HFFc6 (cell line): Measurements from ENCODE around the gene ARTN. TPM values are rescaled to one million over a fixed set of nuclear protein-coding genes. Genes with fewer than 3 reads are reported as not detected.
A peak's percentile ranks its signal among the peaks of the same experiment; 100 is the strongest.

ENCODE experiments used
- DNase-seq: peaks from one replicate; pipeline ENCODE4 v3.0.0-alpha.2; 2018
- H3K27ac Mint-ChIP-seq: 2 replicates; pipeline ENCODE4 v1.8.0; 2020; ENCODE audit warnings: mild to moderate bottlenecking, mixed read lengths
- H3K27me3 Mint-ChIP-seq: 2 replicates; pipeline ENCODE4 v1.8.0; 2021; ENCODE audit warnings: mild to moderate bottlenecking, moderate library complexity, mixed read lengths; ENCODE audit not compliant: insufficient read depth
- H3K36me3 Mint-ChIP-seq: 2 replicates; pipeline ENCODE4 v1.8.0; 2021; ENCODE audit warnings: low read depth, mixed read lengths
- H3K4me1 Mint-ChIP-seq: 2 replicates; pipeline ENCODE4 v1.8.0; 2020; ENCODE audit warnings: low read depth, mixed read lengths
- H3K4me3 Mint-ChIP-seq: 2 replicates; pipeline ENCODE4 v1.8.0; 2020; ENCODE audit warnings: mild to moderate bottlenecking, moderate library complexity, mixed read lengths
- H3K9me3 Mint-ChIP-seq: 2 replicates; pipeline ENCODE4 v1.8.0; 2020; ENCODE audit warnings: mild to moderate bottlenecking, mixed read lengths
- CTCF ChIP-seq: fragments of 200-600 bp; sonication (generic); IDR thresholded peaks from 2 replicates; pipeline ENCODE4 v1.5.0; 2021; ENCODE audit warnings: antibody characterized with exemption, mild to moderate bottlenecking
- total RNA-seq, 6 experiments: library from RNA; stranded (reverse); fragmentation: NEBNext Ultra II Directional; extraction: Animal tissue kit (Norgen Biotek cat#: 25700); gene quantifications; 2 replicates in 1 of 6; 3 replicates in 5 of 6; pipeline ENCODE4 v1.2.3, GENCODE V29; 2021

Gene ARTN
- total RNA-seq, 6 experiments from 2014 or later, result 0.14 to 0.61 (median 0.37) TPM

- Mint-ChIP-seq H3K4me3 (peak within 1 kb of the TSS; percentile 92), H3K9me3 (no peaks in the 10 kb centered on the region), H3K27me3 (no peaks in the 10 kb centered on the region), H3K27ac (peak within 1 kb of the TSS; percentile 93), H3K4me1 (peaks cover 48% of the 10 kb centered on the region), H3K36me3 (peaks cover 13% of the 10 kb centered on the region)
- peak; percentile 92 for DNase-seq
- peak; percentile 86 for TF ChIP-seq CTCF
Measured at GRCh38 chr1:43946236-43947060, 12.8 kb downstream of the ARTN start, which contains the start of gene IPO13. Gene IPO13 (plus strand): TSS chr1:43946950. CDS start chr1:43947601, 651 bp downstream.

DNA sequence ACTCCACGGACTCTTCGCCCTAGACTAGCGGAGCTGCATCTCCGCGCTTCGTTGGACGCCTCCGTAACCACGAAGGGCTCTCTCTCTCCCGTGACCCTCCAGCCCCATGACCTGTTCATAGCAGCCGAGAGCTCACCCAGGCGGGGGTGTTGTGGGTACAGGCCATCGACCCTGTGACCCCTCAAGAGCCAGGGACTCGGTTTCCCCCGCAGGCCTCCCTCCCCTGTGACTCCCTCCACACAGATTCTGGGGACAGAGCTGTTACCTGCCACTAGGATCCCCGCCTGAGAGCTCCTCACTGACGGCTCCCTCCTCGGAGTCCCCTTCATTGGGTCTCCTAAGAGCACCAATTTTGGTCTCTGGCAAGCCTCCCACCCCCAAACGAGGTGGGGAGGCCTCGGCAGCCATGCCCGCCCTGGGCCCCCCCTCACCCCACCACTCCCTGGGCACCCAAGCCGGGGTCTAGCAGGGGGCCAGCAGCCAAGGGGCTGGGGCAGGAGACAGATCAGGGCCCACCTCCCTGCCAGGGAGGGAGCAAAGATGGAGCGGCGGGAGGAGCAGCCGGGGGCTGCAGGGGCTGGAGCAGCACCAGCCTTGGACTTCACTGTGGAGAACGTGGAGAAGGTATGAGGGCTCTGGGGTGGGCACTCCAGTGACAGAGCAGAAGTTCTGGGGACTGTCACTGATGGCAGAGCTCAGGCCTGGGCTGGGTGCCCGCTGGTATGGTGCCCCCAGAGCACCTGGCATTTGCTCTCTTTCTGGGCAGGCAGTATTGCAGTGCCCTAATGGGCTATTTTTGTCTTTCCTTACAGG, 13.7 kb downstream of the ARTN start:
- no peak for TF ChIP-seq CTCF
- no peaks in the 10 kb centered on the region for H3K9me3 Mint-ChIP-seq
- H3K4me1 Mint-ChIP-seq, result peaks cover 55% of the 10 kb centered on the region
- peak overlapping the region; percentile 93 for H3K27ac Mint-ChIP-seq
- peaks cover 18% of the 10 kb centered on the region for H3K36me3 Mint-ChIP-seq
- no peak for DNase-seq
- peak overlapping the region; percentile 92 for H3K4me3 Mint-ChIP-seq
- no peaks in the 10 kb centered on the region for H3K27me3 Mint-ChIP-seq

DNA sequence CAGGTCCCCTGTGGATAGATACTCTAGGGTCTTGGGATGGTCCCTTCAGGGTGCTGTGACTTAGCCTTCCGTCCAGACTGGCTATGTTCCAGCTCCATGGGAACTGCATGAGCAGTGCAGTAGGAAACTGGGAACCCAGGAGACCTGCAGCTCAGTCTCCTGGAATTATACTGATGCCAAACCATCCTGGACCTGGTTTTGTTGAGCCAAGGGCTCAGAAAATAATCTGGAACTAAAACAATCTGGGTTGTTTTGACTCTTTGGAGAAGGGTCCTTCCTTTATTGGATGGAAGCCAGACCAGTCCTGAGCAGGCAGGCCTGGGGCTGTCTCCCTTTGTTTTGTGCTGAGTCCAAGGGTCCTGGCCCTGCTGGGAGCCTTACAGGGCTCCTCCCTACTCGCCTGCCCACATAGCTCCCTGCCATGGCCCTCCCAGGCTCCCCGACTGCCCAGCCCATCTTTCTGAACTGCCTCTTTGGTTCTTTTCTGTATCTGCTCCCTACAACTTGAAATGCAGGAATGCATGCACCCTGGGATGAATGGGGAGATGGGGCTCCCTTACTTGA, 14.4 kb downstream of the ARTN start:
- DNase-seq, result no peak
- Mint-ChIP-seq H3K27me3 (no peaks in the 10 kb centered on the region), H3K4me1 (peaks cover 55% of the 10 kb centered on the region), H3K4me3 (peak overlapping the region; percentile 92), H3K36me3 (peaks cover 18% of the 10 kb centered on the region), H3K27ac (peak overlapping the region; percentile 93), H3K9me3 (no peaks in the 10 kb centered on the region)
- no peak for TF ChIP-seq CTCF

DNA sequence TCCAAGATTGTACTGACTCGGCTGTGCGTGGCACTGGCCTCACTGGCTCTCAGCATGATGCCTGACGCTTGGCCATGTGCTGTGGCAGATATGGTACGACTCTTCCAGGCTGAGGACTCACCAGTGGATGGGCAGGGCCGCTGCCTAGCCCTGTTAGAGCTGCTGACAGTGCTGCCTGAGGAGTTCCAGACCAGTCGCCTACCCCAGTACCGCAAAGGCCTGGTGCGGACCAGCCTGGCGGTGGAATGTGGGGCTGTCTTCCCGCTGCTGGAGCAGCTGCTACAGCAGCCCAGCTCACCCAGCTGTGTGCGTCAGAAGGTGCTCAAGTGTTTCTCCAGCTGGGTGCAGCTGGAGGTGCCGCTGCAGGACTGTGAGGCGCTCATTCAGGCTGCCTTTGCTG, 16.1 kb downstream of the ARTN start:
- Mint-ChIP-seq H3K27me3 (no peaks in the 10 kb centered on the region), H3K36me3 (peaks cover 18% of the 10 kb centered on the region), H3K9me3 (no peaks in the 10 kb centered on the region), H3K4me1 (peaks cover 53% of the 10 kb centered on the region), H3K27ac (no peak overlapping the region), H3K4me3 (no peak overlapping the region)
- no peak for TF ChIP-seq CTCF
- DNase-seq, result no peak
